Keratinocyte (primary cell): Measurements from ENCODE around the gene NELL1. TPM values are rescaled to one million over a fixed set of nuclear protein-coding genes. Genes with fewer than 3 reads are reported as not detected.

Experiments used
- DNase-seq: peaks from one replicate; pipeline ENCODE4 v3.0.0-alpha.2; 2011; ENCODE audit warnings: low read depth, missing footprints, low spot score
- FAIRE-seq: peaks from 2 replicates; lab custom pipeline; 2011; peaks lifted over from hg19 to GRCh38; lab: Jason Lieb, UNC
- H2AFZ ChIP-seq: 2 replicates; pipeline ENCODE4 v1.6.0; 2012; ENCODE audit warnings: low read length, control low read depth, inconsistent platforms; ENCODE audit not compliant: control insufficient read depth
- H3K27ac ChIP-seq: 2 replicates; pipeline ENCODE4 v1.5.1; 2011; ENCODE audit warnings: low read length; ENCODE audit not compliant: control insufficient read depth, insufficient read depth
- H3K27me3 ChIP-seq: 3 replicates; pipeline ENCODE4 v1.6.0; 2011; ENCODE audit warnings: low read length; ENCODE audit not compliant: control insufficient read depth, insufficient read depth; ENCODE audit errors: extremely low read depth
- H3K36me3 ChIP-seq, 2 experiments: 2 replicates in 1 of 2; 3 replicates in 1 of 2; pipeline ENCODE4 v1.5.1; 2011; ENCODE audit warnings: low read length in 2 of 2, mild to moderate bottlenecking in 1 of 2; ENCODE audit not compliant: control insufficient read depth in 2 of 2, insufficient read depth in 2 of 2; ENCODE audit errors: extremely low read depth in 1 of 2
- H3K4me1 ChIP-seq: 3 replicates; pipeline ENCODE4 v1.5.1; 2011; ENCODE audit warnings: low read length; ENCODE audit not compliant: control insufficient read depth, insufficient read depth; ENCODE audit errors: extremely low read depth
- H3K4me2 ChIP-seq: 3 replicates; pipeline ENCODE4 v1.6.0; 2011; ENCODE audit warnings: low read depth, low read length; ENCODE audit not compliant: control insufficient read depth, insufficient read depth; ENCODE audit errors: extremely low read depth
- H3K4me3 ChIP-seq, 3 experiments: fragments of 200-600 bp in 1 of 3; sonication (generic) in 1 of 3; 2 replicates in 2 of 3; 3 replicates in 1 of 3; pipeline ENCODE4 v1.5.1; 2011 to 2016; ENCODE audit warnings: low read length in 3 of 3, mild to moderate bottlenecking in 3 of 3, control low read depth in 2 of 3, inconsistent platforms in 1 of 3, low read depth in 1 of 3, mixed read lengths in 1 of 3, mixed run types in 1 of 3, moderate library complexity in 1 of 3; ENCODE audit not compliant: control insufficient read depth in 2 of 3, insufficient read depth in 2 of 3; ENCODE audit errors: extremely low read depth in 1 of 3
- H3K79me2 ChIP-seq: 2 replicates; pipeline ENCODE4 v1.6.0; 2012; ENCODE audit warnings: low read length; ENCODE audit not compliant: control insufficient read depth, insufficient read depth
- H3K9ac ChIP-seq: 3 replicates; pipeline ENCODE4 v1.6.0; 2011; ENCODE audit warnings: low read length; ENCODE audit not compliant: control insufficient read depth, insufficient read depth; ENCODE audit errors: extremely low read depth
- H3K9me1 ChIP-seq: 3 replicates; pipeline ENCODE4 v1.6.0; 2011; ENCODE audit warnings: low read length; ENCODE audit not compliant: control insufficient read depth, insufficient read depth; ENCODE audit errors: extremely low read depth
- H3K9me3 ChIP-seq: 2 replicates; pipeline ENCODE4 v1.5.1; 2012; ENCODE audit warnings: low read depth, low read length; ENCODE audit not compliant: control insufficient read depth
- H4K20me1 ChIP-seq: 3 replicates; pipeline ENCODE4 v1.6.0; 2011; ENCODE audit warnings: low read length; ENCODE audit not compliant: control insufficient read depth, insufficient read depth; ENCODE audit errors: extremely low read depth
- EZH2 ChIP-seq: IDR thresholded peaks from one replicate; pipeline ENCODE4 v1.6.1; 2012; ENCODE audit warnings: inconsistent platforms, mild to moderate bottlenecking, low read length, moderate library complexity
- dilution Hi-C: fragments of 300-500 bp; cut with MboI; formaldehyde crosslinking; loops from one replicate; pipeline ENCODE4 v1.7.0; 2020; ENCODE audit warnings: low sequenced_read_pairs; ENCODE audit not compliant: extremely low pct_ligation_motif_present
- polyA plus RNA-seq, 5 experiments: library from polyadenylated mRNA; depleted of rRNA in 3 of 5; stranded (reverse) in 3 of 5; stranded (forward) in 1 of 5; unstranded in 1 of 5; fragments of >200 nt; gene quantifications; 1 replicate in 1 of 5; 2 replicates in 3 of 5; 3 replicates in 1 of 5; pipeline versions ENCODE4 v1.2.1 to v1.2.3, GENCODE V29; 2011 to 2012; ENCODE audit warnings: missing spikeins in 2 of 5, low read depth in 1 of 5, low replicate concordance in 1 of 5
- TF ChIP-seq, protein P1 (sequence below), 3 experiments: IDR thresholded peaks in 1 of 3; conservative IDR thresholded peaks in 1 of 3; optimal IDR thresholded peaks in 1 of 3; 2 replicates in 2 of 3; 3 replicates in 1 of 3; pipeline versions ENCODE3 to v1.5.1; 2011; ENCODE audit warnings: low read length in 3 of 3, mild to moderate bottlenecking in 3 of 3, moderate library complexity in 2 of 3, control low read depth in 1 of 3, inconsistent platforms in 1 of 3; ENCODE audit not compliant: insufficient read depth in 2 of 3; ENCODE audit errors: extremely low read depth in 1 of 3

NELL1 gene
- polyA plus RNA-seq, 1 donor (not counting 4 experiments of a cell fraction or from before 2014, with no cell fraction given), result not detected

DNA sequence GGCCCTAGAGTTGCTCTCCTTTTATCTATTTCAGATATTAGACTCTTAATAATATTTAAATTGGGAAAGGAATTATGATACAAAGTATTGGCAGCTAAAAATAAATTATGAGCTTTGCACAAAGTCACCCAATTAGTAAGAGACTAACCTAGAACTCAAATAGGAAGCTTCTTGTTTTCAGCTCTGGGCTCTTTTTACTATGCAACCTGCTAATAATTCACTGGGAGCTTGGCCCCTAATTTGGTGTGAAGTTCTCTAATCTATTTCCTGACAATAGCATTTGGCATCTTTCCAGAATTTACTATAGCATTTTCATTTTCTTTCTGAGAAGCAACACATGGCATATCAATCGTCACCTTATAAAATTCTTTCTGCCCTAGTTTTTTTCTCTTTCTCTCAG is 795.8 kb downstream of the NELL1 start:
- TF ChIP-seq EZH2, result no peak
- TF ChIP-seq, protein P1, sequence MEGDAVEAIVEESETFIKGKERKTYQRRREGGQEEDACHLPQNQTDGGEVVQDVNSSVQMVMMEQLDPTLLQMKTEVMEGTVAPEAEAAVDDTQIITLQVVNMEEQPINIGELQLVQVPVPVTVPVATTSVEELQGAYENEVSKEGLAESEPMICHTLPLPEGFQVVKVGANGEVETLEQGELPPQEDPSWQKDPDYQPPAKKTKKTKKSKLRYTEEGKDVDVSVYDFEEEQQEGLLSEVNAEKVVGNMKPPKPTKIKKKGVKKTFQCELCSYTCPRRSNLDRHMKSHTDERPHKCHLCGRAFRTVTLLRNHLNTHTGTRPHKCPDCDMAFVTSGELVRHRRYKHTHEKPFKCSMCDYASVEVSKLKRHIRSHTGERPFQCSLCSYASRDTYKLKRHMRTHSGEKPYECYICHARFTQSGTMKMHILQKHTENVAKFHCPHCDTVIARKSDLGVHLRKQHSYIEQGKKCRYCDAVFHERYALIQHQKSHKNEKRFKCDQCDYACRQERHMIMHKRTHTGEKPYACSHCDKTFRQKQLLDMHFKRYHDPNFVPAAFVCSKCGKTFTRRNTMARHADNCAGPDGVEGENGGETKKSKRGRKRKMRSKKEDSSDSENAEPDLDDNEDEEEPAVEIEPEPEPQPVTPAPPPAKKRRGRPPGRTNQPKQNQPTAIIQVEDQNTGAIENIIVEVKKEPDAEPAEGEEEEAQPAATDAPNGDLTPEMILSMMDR (optimal IDR thresholded peaks at IDR 0.05 in 1 of 3, IDR thresholded peaks at IDR 0.05 in 1 of 3, conservative IDR thresholded peaks at IDR 0.05 in 1 of 3; ENCODE audit: extremely low read depth in 1 of 3, insufficient read depth in 2 of 3, low read length in 3 of 3), result no peak
- DNase-seq, result no peak
- no peaks in the 10 kb centered on the region for H4K20me1 ChIP-seq
- no peak overlapping the region for H2AFZ ChIP-seq
- H3K27me3 ChIP-seq, result no peaks in the 10 kb centered on the region
- no peak overlapping the region for H3K9ac ChIP-seq
- H3K79me2 ChIP-seq, result no peaks in the 10 kb centered on the region
- no peak overlapping the region for H3K4me2 ChIP-seq
- no peak overlapping the region for H3K4me3 ChIP-seq
- FAIRE-seq, result no peak
- H3K27ac ChIP-seq, result no peak overlapping the region
- H3K36me3 ChIP-seq, result no peaks in the 10 kb centered on the region
- H3K9me1 ChIP-seq, result no peaks in the 10 kb centered on the region
- peaks cover 4% of the 10 kb centered on the region for H3K4me1 ChIP-seq
- H3K9me3 ChIP-seq, result no peaks in the 10 kb centered on the region
- dilution Hi-C loops, result no loop called here

DNA sequence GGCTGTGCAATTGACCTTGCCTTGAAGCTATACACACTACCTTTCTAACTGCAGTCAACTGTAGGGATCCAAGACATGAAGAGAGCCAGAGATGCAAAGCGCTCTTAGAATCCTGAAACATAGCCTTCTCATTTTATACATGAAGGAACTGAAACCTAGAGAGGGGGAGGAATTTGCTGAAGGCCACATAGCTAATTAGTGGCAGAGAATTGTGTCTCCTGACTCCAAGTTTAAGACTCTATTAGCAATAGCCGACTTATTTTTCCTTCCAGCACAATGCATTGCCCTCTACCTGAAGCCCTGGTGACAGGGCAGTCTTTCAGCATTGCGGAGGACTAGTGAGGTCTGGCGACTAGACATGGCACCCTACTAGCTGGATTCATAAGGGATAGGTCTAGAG is 796.5 kb downstream of the NELL1 start:
- no peak overlapping the region for H2AFZ ChIP-seq
- H3K9me1 ChIP-seq, result no peaks in the 10 kb centered on the region
- TF ChIP-seq EZH2, result no peak
- TF ChIP-seq, protein P1 (optimal IDR thresholded peaks at IDR 0.05 in 1 of 3, IDR thresholded peaks at IDR 0.05 in 1 of 3, conservative IDR thresholded peaks at IDR 0.05 in 1 of 3; ENCODE audit: extremely low read depth in 1 of 3, insufficient read depth in 2 of 3, low read length in 3 of 3), result no peak
- H3K27ac ChIP-seq, result no peak overlapping the region
- H3K36me3 ChIP-seq, result no peaks in the 10 kb centered on the region
- H3K9me3 ChIP-seq, result no peaks in the 10 kb centered on the region
- no peaks in the 10 kb centered on the region for H3K4me1 ChIP-seq
- H3K79me2 ChIP-seq, result no peaks in the 10 kb centered on the region
- H3K4me3 ChIP-seq, result no peak overlapping the region
- no peaks in the 10 kb centered on the region for H3K27me3 ChIP-seq
- H3K9ac ChIP-seq, result no peak overlapping the region
- DNase-seq (no peak), FAIRE-seq (no peak)
- dilution Hi-C loops, result no loop called here
- H3K4me2 ChIP-seq, result no peak overlapping the region
- H4K20me1 ChIP-seq, result no peaks in the 10 kb centered on the region
